EH (cell line): ENCODE measurements around the gene TCN2.
"Not testable (repeated sequence)": the region's sequence is repeated elsewhere in the genome, so short reads cannot be mapped to it uniquely, and the experiment has no call there.

ENCODE experiments used
- DNase-seq: peaks from one replicate; pipeline ENCODE4 v3.0.0-alpha.2; 2015; ENCODE audit warnings: low read depth

Gene TCN2

DNA sequence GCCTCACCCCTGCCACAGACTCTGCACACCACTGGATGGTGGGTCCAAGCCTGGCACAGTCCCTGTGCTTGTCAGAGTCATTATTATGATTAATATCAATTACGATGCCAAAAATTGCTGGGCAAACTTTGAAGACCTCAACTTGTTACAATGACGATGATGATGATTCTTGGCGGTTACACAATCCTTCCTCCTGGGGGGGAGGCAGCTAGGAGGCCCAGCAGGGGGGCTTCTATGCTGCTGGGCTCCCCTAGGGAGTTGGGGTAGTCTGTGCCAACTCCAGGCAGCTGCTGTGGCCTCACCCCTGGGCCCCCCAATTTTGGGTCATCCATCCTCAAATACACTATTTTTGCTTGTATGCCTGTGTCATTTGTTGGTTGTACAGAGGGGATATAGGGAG lies 40.6 kb downstream of the TCN2 start:
- DNase-seq = no peak

DNA sequence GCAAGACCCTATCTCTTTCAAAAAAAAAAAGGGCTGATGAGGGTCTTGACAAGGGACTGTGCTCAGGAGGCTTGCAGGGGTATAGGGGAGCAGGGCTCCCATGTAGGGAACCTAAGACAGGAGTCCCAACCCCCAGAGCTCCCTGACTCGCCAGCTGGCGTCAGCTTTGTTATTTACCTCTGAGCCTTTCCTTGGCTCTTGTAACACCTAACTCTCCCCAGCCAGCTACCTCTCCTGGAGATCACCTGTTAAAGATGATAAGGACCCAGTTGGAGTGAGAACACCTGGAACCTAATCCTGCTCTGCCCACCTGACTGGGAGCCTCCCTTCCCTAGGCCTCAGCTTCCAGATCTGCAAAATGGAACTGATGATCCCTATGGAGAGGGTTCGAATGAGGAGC lies 41.9 kb downstream of the TCN2 start:
- no peak for DNase-seq

DNA sequence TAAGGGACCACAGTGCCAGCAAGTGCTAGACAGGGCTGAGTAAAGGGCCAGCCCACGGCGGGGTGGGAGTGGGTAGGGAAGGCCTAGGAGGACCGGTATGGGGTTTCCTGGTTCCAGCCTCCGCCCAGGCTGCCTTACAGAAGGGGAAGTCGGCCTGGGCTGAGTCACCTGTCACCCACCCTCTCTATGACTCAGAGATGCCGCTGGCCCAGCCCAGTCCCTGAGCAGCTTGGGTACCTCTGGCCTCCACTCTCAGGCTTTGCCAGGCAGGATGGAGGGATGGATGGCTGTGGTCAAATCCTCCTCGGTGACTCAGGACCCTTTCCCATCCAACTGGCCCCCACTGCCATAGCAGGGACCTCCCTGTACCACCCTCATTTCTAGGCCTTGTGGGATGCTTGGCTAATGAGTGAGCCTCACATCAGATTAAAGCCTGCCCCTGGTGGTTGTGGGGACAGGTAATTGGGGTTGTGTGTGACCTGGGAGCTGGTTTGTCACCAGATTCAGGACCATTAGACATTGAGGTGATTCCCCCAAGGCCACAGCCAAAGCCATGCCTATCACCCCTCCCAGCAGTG lies 42.5 kb downstream of the TCN2 start:
- DNase-seq = peak; percentile 83

DNA sequence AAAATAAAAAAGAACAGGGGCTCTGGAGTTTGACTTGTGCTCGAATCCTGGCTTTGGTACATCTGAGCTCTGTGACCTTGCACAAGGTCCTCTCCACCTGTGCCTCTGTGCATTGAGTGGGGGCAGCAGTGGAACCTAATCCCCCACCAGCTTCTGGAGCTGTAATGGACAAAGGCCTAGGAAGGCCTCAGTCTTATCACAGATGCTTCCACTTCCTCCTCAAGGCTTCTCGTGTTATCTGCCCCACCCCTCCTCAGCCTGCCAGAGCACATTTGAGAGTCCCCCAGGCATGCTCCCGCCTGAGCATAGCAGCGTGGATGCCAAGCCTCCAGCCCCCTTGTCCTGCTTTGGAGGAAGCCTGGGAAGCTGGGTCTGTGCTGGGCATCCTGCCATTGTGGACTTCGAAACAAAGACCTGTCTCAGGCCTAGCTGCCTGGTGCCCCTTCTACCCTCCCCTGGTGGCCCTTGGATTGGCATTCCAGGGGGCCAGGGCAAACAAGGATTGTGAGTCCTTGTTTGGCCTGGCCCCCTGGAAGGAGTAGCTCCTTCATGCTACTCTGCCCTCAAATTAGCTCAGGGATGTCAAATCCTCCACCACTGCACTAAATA lies 43.6 kb downstream of the TCN2 start:
- no peak for DNase-seq

DNA sequence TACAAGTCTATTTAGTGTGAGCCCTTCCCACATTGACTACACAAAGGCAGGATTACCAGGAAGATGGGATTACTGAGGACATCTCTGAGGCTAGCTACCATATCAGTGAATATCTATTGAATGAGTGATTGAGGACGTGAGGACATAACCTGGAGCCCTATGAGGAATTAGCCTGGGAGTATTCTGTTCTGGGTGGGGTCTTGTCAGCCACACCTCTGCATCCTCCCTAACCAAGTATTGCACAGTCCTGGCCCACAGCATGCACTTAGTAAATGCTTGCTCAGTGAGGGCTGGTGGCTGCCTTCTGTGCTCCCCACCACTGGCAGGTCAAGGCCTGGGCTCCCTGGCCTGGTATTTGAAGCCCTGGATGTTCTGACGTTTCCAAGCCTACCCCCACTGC lies 45.9 kb downstream of the TCN2 start:
- DNase-seq = no peak

DNA sequence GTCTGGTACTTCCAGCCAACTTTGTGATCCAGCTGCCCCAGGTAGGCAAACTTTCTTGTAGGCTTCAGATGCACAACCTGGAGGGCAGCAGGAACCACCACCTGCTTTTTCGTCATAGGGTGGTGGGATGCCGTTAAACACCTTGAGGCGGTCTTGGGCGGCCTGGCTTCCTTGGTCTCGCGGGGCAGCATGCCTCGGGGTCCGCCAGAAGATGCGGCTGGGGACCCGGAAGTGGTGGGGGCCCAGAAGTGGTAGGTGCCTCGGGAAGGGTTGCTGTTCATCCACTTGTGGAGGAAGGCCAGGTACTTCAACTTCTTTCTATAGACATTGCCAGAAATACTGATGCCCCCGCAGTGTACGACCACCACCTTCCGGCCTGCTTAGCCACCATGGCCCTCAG lies 47.4 kb downstream of the TCN2 start:
- no peak for DNase-seq

DNA sequence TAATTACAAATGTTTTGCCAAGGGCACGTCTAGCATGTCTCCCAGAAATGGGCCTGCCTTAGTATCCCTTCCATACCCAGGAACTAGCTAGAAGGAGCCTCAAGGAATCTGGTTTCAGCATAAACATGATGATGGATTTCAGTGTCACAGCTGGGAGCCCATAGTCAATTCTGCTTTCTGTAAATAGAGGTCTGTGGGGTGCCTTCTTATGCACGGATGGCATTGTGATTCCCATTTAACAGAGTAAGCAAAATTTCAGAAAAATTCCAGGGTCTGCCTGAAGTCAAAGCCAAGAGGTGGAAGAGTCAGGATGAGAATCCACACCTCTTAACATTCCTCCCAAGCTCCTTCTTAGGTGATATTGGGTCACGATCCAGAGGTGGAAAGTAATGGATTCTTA lies 48.6 kb downstream of the TCN2 start:
- DNase-seq = no peak

DNA sequence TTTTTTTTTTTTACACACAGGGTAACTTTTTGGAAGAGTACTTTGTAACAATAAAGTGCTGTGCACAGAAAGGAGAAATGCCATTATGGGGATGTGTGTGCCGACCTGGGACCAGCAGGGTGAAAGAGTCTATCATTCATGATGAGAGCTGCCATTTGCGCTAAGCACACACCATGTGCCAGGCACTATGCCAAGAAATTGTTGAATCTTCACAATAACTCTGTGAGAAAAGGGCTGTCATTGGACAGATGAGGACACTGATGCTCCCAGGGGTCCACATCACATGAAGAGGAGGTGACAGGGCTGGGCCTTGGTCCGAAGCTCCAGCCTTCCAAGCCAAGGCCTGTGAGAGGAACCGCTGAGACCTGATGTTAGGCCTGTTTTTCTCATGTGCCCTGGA lies 55.1 kb downstream of the TCN2 start:
- DNase-seq = no peak

DNA sequence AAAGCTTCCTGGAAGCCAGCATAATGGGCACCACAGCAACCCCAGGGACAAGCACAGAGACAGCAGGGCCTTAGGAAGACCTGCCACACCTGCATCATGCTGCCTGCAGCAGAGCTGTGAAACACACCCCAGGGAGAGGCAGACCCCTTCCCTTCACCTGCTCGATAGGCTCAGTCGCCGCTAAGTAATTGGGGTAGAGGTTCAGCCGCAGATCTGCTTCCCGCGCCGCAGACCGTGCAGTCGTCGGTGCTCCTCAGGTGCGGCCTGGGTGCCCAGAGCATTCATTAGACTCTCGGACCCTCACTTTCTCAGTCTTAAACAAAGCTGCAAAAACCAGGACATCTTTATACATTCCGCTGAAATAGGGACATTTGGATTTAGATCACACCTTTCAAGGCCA lies 57.8 kb downstream of the TCN2 start:
- no peak for DNase-seq

DNA sequence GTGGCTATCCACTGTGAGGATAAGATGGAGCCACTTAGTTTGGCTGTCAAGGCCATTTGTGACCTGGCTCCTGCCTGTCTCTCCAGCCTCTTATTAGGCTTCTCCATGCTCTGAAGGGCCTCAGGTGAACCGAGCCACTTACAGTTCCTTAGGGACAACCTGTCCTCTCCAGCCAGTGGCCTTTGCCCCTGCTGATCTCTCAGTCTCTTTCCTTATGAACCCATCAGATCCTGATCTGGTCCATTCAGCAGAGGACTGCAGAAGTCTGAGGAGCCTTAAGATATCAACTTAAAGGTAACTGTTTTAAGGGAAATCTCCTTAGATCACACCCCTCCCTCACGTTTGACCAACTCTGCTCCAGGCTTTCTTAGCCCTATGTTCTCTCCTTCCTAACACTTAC lies 58.3 kb downstream of the TCN2 start:
- no peak for DNase-seq

DNA sequence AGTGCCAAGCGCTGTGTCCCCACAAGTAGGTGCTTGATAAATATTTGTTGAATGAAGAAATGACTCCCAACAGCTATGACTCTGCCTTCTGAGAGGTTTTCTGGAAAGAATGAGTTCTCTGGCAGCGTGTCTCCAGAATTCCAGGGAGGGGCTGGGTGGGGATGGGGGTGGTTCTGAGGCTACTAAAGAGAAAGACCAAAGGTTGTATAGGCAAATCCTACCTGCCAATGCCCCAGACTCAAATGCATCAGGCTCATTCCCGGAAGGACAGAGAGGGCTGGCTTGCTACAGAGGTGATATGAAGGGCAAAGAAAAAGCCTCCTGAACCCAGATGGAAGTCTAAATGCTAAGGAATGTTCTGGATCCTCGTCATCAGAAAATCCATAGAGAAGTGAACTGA lies 58.8 kb downstream of the TCN2 start:
- no peak for DNase-seq

DNA sequence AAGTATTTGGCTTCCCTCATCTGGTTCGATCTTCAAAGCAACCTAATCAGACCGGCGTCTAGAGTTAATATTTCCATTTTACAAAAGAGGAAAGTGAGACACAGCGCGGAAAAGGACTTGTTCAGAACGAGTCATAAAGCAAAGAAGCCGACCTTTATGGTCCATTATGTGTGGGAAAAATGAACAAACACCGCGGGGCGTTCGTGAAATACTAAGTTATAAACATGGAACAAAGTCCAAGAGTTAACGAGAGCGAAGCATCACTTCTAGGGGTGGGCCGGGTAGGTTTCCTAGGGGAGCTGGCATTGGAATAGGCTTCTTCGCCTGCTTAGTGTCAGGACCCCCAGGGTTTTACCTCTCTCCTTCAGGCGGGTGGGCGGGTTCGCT lies 60.1 kb downstream of the TCN2 start:
- no peak for DNase-seq

DNA sequence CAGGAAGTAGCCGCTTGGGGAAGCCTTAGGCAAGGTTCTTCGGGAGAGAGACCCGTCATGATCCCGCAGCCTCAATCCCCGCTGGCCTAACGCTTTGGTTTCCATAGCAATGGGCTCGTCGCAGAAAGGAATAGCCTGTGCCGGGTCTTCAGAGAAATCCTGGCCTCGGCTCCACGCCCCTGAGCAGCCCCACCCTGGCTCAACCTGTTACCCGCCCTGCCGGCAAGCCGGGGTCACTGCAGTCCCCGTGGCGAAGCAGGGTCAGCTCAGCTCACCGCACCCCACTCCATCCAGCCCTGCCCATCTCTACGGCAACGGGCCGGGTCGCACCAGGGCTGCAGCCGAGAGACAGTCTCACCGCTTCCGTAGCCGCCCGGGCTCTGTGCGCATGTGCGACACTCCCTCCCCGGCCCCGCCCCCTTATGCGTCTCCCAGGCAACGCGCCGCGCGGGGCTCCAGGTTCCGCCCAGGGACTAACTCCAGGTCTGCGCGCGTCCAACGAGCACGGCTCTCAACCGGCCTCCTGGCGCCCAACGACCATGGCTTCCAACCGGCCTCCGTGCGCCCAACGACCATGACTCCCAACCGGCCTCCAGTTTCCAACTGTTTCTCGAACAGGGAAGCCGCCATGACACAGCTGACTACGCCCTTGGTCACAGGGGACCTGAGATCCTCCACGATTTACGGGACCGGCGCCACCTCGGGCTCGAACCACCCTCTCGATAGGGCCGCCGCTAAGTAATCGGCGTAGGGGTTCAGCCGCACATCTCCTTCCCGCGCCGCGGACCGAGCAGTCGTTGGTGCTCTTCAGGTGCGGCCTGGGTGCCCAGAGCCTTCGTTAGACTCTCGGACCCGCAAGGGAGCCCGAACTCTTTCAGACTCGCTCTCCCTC lies 60.8 kb downstream of the TCN2 start, which contains the start of gene DUSP18:
DUSP18 (minus strand) TSS at position 382 of the 892 bp plus-strand sequence. CDS start 3,872 bp downstream, outside the sequence.
- peak; percentile 89 for DNase-seq

DNA sequence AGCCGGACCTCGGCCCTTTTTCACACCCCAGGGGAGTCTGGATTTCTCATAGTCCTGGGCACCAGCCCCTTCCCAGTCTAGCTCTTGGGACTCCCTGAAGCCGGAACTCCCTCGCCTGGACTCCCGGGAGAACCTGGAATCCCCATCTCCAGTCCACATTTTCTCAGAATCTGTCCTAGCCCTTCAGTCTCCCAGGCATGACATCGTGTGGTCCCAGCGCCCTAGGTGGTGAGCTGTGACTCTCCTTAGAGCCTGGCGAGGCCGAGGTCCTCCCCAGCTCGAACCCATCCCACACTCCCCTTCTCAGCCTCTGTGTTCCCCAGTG lies 61.4 kb downstream of the TCN2 start:
- no peak for DNase-seq

DNA sequence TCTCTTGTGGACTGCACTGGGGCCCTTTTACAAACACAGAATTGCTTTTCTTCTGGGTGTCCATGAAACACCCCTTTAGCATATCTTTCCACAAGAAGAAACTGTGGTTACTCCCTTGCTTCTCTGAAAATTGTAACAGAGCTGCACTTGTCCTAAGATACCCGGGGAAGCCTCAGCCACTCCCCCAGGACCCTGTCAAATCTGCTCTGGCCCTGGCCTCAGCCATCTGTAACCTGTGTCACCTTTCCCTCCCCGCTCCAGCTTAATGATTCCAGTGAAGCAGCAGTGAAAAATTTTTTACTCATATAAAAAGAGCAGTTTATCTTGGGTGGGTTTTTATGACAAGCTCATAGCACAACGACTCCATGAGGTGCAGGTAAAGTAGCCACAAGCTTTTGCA lies 64.1 kb downstream of the TCN2 start:
- DNase-seq = no peak

DNA sequence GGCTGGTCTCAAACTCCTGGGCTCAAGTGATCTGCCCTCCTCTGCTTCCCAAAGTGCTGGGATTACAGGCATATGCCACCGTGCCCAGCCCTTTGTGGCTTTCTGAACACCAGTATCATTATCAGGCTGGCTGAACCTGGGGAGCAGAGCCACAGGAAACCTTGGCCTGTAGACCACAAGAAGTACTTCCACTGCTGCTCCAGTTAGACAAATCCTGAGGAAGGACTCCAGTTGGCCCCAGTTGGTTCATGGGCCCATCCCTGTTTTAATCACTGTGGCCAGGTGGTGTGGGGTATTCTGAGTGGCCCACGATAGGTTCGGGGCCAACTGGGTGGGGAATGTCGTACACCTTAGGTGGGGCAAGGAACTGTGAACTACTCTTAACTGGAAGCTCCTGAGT lies 66.2 kb downstream of the TCN2 start:
- DNase-seq = no peak

DNA sequence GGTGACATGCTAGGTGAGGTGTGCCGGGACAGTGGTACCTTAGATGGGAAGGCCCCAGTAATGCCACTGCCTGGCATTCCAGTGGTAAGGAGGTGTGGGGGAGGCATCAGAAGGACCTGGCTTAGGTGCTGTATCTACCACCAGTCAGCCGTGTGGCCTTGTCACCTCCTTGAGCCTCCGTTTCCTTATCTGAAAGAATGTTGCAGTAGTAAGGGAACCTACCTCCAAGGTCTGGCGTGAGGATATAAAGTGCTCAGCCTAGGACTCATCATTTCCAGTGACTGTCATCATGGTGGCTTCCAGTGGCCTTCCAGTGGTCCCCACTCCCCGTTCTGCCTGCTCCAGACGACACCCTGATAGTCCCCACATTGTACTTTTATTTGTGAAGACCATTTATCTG lies 67.5 kb downstream of the TCN2 start:
- DNase-seq = no peak

DNA sequence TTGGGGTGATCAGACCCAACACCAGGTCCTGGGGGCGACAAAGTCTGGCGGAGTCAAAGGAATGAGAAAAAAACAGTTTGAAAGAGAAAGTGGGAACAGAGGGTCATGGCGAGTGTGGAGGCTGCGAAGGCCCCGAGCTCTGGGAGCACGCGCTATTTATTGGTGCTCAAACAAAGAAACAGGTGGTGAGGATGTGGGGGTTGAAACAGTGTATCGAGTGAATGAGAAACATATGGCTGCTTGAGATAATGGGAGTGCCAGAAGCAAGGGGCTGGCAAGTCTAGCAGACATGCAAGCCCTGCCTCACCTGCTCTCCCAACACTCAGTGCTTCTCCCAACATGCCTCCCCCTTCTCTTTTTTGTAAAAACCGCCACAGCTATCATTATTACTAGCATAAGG lies 68.5 kb downstream of the TCN2 start:
- no peak for DNase-seq

DNA sequence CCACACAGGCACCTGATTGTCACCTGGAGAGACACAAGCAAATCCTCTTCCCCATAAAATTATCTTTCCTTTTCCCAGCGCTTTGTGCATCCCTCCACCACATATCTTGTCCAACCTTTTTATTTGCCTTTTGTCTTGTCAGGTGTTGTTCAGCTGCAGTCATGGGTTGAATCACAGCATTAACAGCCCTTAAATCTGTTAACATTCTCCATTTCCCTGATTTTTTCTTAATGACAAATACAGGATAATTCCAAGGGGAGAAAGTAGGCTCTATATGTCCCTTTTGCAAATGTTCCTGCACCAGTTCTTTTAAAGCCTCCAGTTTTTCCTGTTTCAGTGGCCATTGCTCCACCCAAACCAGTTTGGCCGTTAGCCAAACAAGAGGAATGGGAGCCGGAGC lies 69.6 kb downstream of the TCN2 start:
- not testable (repeated sequence) for DNase-seq
